IMR-90 (cell line): Measurements from ENCODE around the gene TSPAN32. TPM values are rescaled to one million over a fixed set of nuclear protein-coding genes. Genes with fewer than 3 reads are reported as not detected.

Experiments
- ATAC-seq: fragments of 200-7000 bp; cut with Tn5 transposase; 2 replicates; pipeline ENCODE4 v1.9.1; 2020; ENCODE audit warnings: low read depth, mild to moderate bottlenecking, moderate library complexity
- BruUV-seq: library from RNA; stranded (reverse); fragments of 400-500 nt; replicated peaks from 2 replicates; lab custom pipeline; 2021; lab: Mats Ljungman, UMichigan
- CTCF ChIA-PET: fragments of 300-600 bp; formaldehyde crosslinking; extraction: SDS; loops from one replicate; lab custom pipeline; 2021; ENCODE audit warnings: antibody characterized with exemption; lab: Yijun Ruan, JAX
- POLR2A ChIA-PET: fragments of 300-600 bp; sonication (Branson Sonifier 250); formaldehyde crosslinking; loops from one replicate; lab custom pipeline; 2022; ENCODE audit warnings: antibody characterized with exemption; ENCODE audit not compliant: unreplicated experiment; lab: Charles Lee
- DNase-seq: peaks from one replicate; pipeline ENCODE4 v3.0.0; 2013
- H2AFZ ChIP-seq: replicated peaks from 2 replicates; pipeline ENCODE3; 2013; ENCODE audit warnings: low read length, mild to moderate bottlenecking; ENCODE audit not compliant: poor library complexity
- H2AK5ac ChIP-seq: 2 replicates; pipeline ENCODE4 v1.6.1; 2013; ENCODE audit warnings: low read depth, low read length, inconsistent platforms
- H2AK9ac ChIP-seq: replicated peaks from 2 replicates; pipeline ENCODE3; 2013; ENCODE audit warnings: mild to moderate bottlenecking, low read depth, low read length, moderate library complexity; ENCODE audit not compliant: poor library complexity
- H2BK120ac ChIP-seq: 2 replicates; pipeline ENCODE4 v1.6.1; 2013; ENCODE audit warnings: low read depth, low read length, inconsistent platforms
- H2BK15ac ChIP-seq: 3 replicates; pipeline ENCODE4 v1.6.1; 2013; ENCODE audit warnings: low read depth, low read length, inconsistent platforms
- H2BK20ac ChIP-seq: 2 replicates; pipeline ENCODE4 v1.6.1; 2013; ENCODE audit warnings: low read depth, mild to moderate bottlenecking, inconsistent platforms, low read length, moderate library complexity
- H2BK5ac ChIP-seq: 2 replicates; pipeline ENCODE4 v1.6.1; 2013; ENCODE audit warnings: mild to moderate bottlenecking, low read depth, low read length, inconsistent platforms; ENCODE audit not compliant: poor library complexity, severe bottlenecking
- H3K14ac ChIP-seq: replicated peaks from 2 replicates; pipeline ENCODE4 v1.6.1; 2013; ENCODE audit warnings: low read depth, low read length, inconsistent platforms
- H3K18ac ChIP-seq: 2 replicates; pipeline ENCODE4 v1.6.1; 2013; ENCODE audit warnings: low read depth, low read length, control low read depth
- H3K23ac ChIP-seq: 2 replicates; pipeline ENCODE4 v1.6.1; 2013; ENCODE audit warnings: low read depth, low read length, inconsistent platforms
- H3K27ac ChIP-seq: 2 replicates; pipeline ENCODE4 v1.5.1; 2013; ENCODE audit warnings: mild to moderate bottlenecking, control low read depth, low read length; ENCODE audit not compliant: insufficient read depth
- H3K27me3 ChIP-seq: 2 replicates; pipeline ENCODE4 v1.6.1; 2013; ENCODE audit warnings: low read length; ENCODE audit not compliant: control insufficient read depth, insufficient read depth
- H3K36me3 ChIP-seq: 2 replicates; pipeline ENCODE4 v1.6.1; 2013; ENCODE audit warnings: low read length, mixed read lengths; ENCODE audit not compliant: control insufficient read depth, insufficient read depth
- H3K4ac ChIP-seq: 2 replicates; pipeline ENCODE4 v1.6.1; 2013; ENCODE audit warnings: low read depth, low read length, inconsistent platforms
- H3K4me1 ChIP-seq: 2 replicates; pipeline ENCODE4 v1.6.1; 2013; ENCODE audit warnings: low read length, mixed read lengths; ENCODE audit not compliant: control insufficient read depth, insufficient read depth
- H3K4me2 ChIP-seq: 2 replicates; pipeline ENCODE4 v1.6.1; 2013; ENCODE audit warnings: low read depth, mild to moderate bottlenecking, control low read depth, low read length, moderate library complexity
- H3K4me3 ChIP-seq: 2 replicates; pipeline ENCODE4 v1.5.1; 2013; ENCODE audit warnings: low read depth, mild to moderate bottlenecking, control low read depth, low read length, moderate library complexity; ENCODE audit not compliant: insufficient read depth
- H3K56ac ChIP-seq: 2 replicates; pipeline ENCODE4 v1.6.1; 2013; ENCODE audit warnings: low read length, inconsistent platforms; ENCODE audit not compliant: insufficient read depth; ENCODE audit errors: extremely low read depth
- H3K79me1 ChIP-seq, 2 experiments: 2 replicates each; pipeline ENCODE4 v1.6.1; 2013; ENCODE audit warnings: low read length in 2 of 2, inconsistent platforms in 1 of 2, low read depth in 1 of 2
- H3K9ac ChIP-seq: 2 replicates; pipeline ENCODE4 v1.6.1; 2013; ENCODE audit warnings: low read depth, low read length, control low read depth
- H3K9me1 ChIP-seq: 2 replicates; pipeline ENCODE4 v1.6.1; 2013; ENCODE audit warnings: low read length, inconsistent platforms; ENCODE audit not compliant: insufficient read depth
- H3K9me3 ChIP-seq: 2 replicates; pipeline ENCODE4 v1.6.1; 2013; ENCODE audit warnings: low read length; ENCODE audit not compliant: control insufficient read depth, insufficient read depth
- H4K20me1 ChIP-seq: 2 replicates; pipeline ENCODE4 v1.6.1; 2013; ENCODE audit warnings: low read length, inconsistent platforms; ENCODE audit not compliant: insufficient read depth
- H4K5ac ChIP-seq: 2 replicates; pipeline ENCODE4 v1.6.1; 2013; ENCODE audit warnings: mild to moderate bottlenecking, low read depth, low read length, control low read depth
- H4K8ac ChIP-seq, 2 experiments: 2 replicates each; pipeline ENCODE4 v1.6.1; 2013; ENCODE audit warnings: low read depth in 2 of 2, low read length in 2 of 2, control low read depth in 1 of 2, inconsistent platforms in 1 of 2
- H4K91ac ChIP-seq: 2 replicates; pipeline ENCODE4 v1.6.1; 2013; ENCODE audit warnings: low read depth, low read length, inconsistent platforms; ENCODE audit not compliant: insufficient read depth
- CEBPB ChIP-seq: IDR thresholded peaks from 2 replicates; pipeline ENCODE4 v1.6.1; 2012; ENCODE audit warnings: low read depth, low read length, improper control_type of control experiment
- CHD1 ChIP-seq: IDR thresholded peaks from 2 replicates; pipeline ENCODE4 v1.6.1; 2012; ENCODE audit warnings: low read depth, low read length, improper control_type of control experiment
- FOS ChIP-seq: fragments of 150-350 bp; IDR thresholded peaks from 2 replicates; pipeline ENCODE4 v1.6.1; 2016; ENCODE audit warnings: low read depth, low read length
- MAZ ChIP-seq: IDR thresholded peaks from 2 replicates; pipeline ENCODE4 v1.6.1; 2012; ENCODE audit warnings: low read depth, mild to moderate bottlenecking, low read length, improper control_type of control experiment, moderate library complexity, borderline replicate concordance
- MXI1 ChIP-seq: IDR thresholded peaks from 2 replicates; pipeline ENCODE4 v1.6.1; 2012; ENCODE audit warnings: low read depth, mild to moderate bottlenecking, low read length, moderate library complexity, borderline replicate concordance
- POLR2A ChIP-seq: IDR thresholded peaks from 2 replicates; pipeline ENCODE4 v1.6.1; 2012; ENCODE audit warnings: mild to moderate bottlenecking, low read depth, low read length
- RCOR1 ChIP-seq: IDR thresholded peaks from 2 replicates; pipeline ENCODE4 v1.6.1; 2012; ENCODE audit warnings: mild to moderate bottlenecking, low read length, improper control_type of control experiment; ENCODE audit not compliant: insufficient replicate concordance
- RFX5 ChIP-seq: IDR thresholded peaks from 2 replicates; pipeline ENCODE4 v1.8.0; 2012; ENCODE audit warnings: low read depth, mild to moderate bottlenecking, low read length, moderate library complexity
- WGBS, 2 experiments: methylation state at CpG; one replicate each; pipeline versions ENCODE4 v1.1.5 to v1.1.7; 2013; ENCODE audit warnings: missing lambda C conversion rate in 2 of 2; ENCODE audit not compliant: insufficient read length in 1 of 2; ENCODE audit errors: extremely low coverage in 2 of 2; 5-methylcytosine and 5-hydroxymethylcytosine counted together
- dilution Hi-C: fragments of 300-500 bp; cut with HindIII; formaldehyde crosslinking; loops from one replicate; pipeline ENCODE4 v1.14.3; 2018; ENCODE audit warnings: low sequenced_read_pairs; ENCODE audit not compliant: unreplicated experiment
- in situ Hi-C: fragments of 300-500 bp; cut with MboI; formaldehyde crosslinking; loops from 3 replicates; pipeline ENCODE4 v1.14.3; 2019; ENCODE audit warnings: low sequenced_read_pairs, inconsistent platforms, mixed read lengths
- intact Hi-C: fragments of 100-400 bp; cut with micrococcal nuclease; formaldehyde crosslinking; loops from 2 replicates; pipeline ENCODE4 v1.10.0; 2022
- polyA plus RNA-seq, 3 experiments: library from polyadenylated mRNA; depleted of rRNA; stranded (reverse); fragments of >200 nt; gene quantifications; 2 replicates each; pipeline ENCODE4 v1.2.3, GENCODE V29; 2012; ENCODE audit warnings: low replicate concordance in 1 of 3
- total RNA-seq: library from RNA; depleted of rRNA; stranded (reverse); fragments of >200 nt; gene quantifications from 2 replicates; pipeline ENCODE4 v1.2.3, GENCODE V29; 2012
- TF ChIP-seq, protein P1 (sequence below): conservative IDR thresholded peaks from 2 replicates; pipeline ENCODE4 v1.5.1; 2012; ENCODE audit warnings: mild to moderate bottlenecking, low read depth, low read length, improper control_type of control experiment
- TF ChIP-seq, protein P2 (sequence below): fragments of 150-350 bp; IDR thresholded peaks from 2 replicates; pipeline ENCODE4 v1.6.1; 2016; ENCODE audit warnings: low read depth, mild to moderate bottlenecking, low read length, moderate library complexity, borderline replicate concordance

TSPAN32 gene
- total and polyA plus RNA-seq, 2 of the 4 experiments (the other 2 are of a cell fraction), result 0.07 TPM; not detected in 1

DNA sequence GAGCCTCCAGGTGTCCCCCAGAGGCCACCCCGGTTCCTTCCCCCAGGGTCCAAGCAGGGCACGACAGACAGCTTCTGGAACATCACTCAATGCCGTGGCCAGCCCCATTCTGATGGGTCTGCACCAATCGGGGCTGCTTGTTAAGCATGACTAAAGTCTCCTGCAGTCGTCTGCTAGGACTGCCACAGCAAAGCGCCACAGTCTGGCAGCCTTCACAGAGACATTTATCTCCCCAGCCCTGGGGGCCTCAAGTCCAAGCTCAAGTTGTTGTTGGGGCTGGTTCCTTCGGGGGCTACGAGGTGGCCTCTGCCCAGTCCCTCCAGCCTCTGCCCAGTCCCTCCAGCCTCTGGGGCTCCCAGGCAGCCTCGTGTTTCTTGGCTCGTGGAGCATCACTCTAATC, 61.3 kb downstream of the TSPAN32 start:
- intact Hi-C loops, result no loop called here
- WGBS, 2 experiments, result 81% methylated on average over 3 of the region's 10 CpGs; no CpG with 5 or more reads in 1 of the 2 experiments

More for the DNA sequence above, 61.3 kb downstream of the TSPAN32 start:
- POLR2A ChIA-PET, result no interaction called here
- Histone ChIP-seq H3K36me3 (no peaks in the 10 kb centered on the region), H3K9ac (no peak overlapping the region), H3K4me1 (no peaks in the 10 kb centered on the region), H3K27me3 (peaks cover 5% of the 10 kb centered on the region; the same call in 1 of the 2 replicates), H3K14ac (no peak overlapping the region), H3K18ac (no peak overlapping the region), H2BK120ac (no peak overlapping the region), H3K56ac (no peak overlapping the region), H3K4me2 (no peak overlapping the region), H4K91ac (no peak overlapping the region), H3K9me1 (no peaks in the 10 kb centered on the region; the same call in 1 of the 2 replicates), H4K5ac (no peak overlapping the region), H2AFZ (no peak overlapping the region), H3K9me3 (no peaks in the 10 kb centered on the region), H4K8ac (no peak overlapping the region), H2AK5ac (no peak overlapping the region), H4K20me1 (0 out of 2 replicates have a peak, but pooled peaks cover 6% of the 10 kb centered on the region), H2BK20ac (no peak overlapping the region), H3K4me3 (no peak overlapping the region), H3K79me1 (no peaks in the 10 kb centered on the region), H3K23ac (no peak overlapping the region), H3K4ac (no peak overlapping the region), H2AK9ac (no peak overlapping the region), H2BK15ac (no peak overlapping the region), H3K27ac (no peak overlapping the region), H2BK5ac (no peak overlapping the region)
- dilution Hi-C loops (no loop called here), in situ Hi-C loops (no loop called here)
- TF ChIP-seq MXI1, result no peak
- no peak for TF ChIP-seq CHD1
- TF ChIP-seq, protein P1, sequence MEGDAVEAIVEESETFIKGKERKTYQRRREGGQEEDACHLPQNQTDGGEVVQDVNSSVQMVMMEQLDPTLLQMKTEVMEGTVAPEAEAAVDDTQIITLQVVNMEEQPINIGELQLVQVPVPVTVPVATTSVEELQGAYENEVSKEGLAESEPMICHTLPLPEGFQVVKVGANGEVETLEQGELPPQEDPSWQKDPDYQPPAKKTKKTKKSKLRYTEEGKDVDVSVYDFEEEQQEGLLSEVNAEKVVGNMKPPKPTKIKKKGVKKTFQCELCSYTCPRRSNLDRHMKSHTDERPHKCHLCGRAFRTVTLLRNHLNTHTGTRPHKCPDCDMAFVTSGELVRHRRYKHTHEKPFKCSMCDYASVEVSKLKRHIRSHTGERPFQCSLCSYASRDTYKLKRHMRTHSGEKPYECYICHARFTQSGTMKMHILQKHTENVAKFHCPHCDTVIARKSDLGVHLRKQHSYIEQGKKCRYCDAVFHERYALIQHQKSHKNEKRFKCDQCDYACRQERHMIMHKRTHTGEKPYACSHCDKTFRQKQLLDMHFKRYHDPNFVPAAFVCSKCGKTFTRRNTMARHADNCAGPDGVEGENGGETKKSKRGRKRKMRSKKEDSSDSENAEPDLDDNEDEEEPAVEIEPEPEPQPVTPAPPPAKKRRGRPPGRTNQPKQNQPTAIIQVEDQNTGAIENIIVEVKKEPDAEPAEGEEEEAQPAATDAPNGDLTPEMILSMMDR, result no peak
- TF ChIP-seq FOS, result no peak
- no peak for TF ChIP-seq POLR2A
- no peak for TF ChIP-seq CEBPB
- no peak for TF ChIP-seq MAZ
- TF ChIP-seq RCOR1, result no peak
- no peak for TF ChIP-seq RFX5
- TF ChIP-seq, protein P2, sequence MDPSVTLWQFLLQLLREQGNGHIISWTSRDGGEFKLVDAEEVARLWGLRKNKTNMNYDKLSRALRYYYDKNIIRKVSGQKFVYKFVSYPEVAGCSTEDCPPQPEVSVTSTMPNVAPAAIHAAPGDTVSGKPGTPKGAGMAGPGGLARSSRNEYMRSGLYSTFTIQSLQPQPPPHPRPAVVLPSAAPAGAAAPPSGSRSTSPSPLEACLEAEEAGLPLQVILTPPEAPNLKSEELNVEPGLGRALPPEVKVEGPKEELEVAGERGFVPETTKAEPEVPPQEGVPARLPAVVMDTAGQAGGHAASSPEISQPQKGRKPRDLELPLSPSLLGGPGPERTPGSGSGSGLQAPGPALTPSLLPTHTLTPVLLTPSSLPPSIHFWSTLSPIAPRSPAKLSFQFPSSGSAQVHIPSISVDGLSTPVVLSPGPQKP, result no peak
- BruUV-seq, result no TSS peak
- DNase-seq (no peak), ATAC-seq (no peak)
- CTCF ChIA-PET, result no interaction called here
